Sigmoid colon (tissue), 4 donors: ENCODE results near the gene NDRG4.

Source experiments
- CTCF ChIP-seq, 4 experiments: fragments of 450-650 bp in 3 of 4; fragments of 200-600 bp in 1 of 4; IDR thresholded peaks; one replicate each; pipeline ENCODE4 v1.5.1; 2016 to 2019; ENCODE audit warnings: antibody characterized with exemption in 4 of 4, mild to moderate bottlenecking in 3 of 4, moderate library complexity in 2 of 4
- EP300 ChIP-seq, 4 donors: sonication (generic); formaldehyde crosslinking; IDR thresholded peaks; one replicate each; pipeline ENCODE4 v1.6.1; 2017; ENCODE audit warnings: antibody characterized with exemption in 4 of 4

GRCh38 chr16:58537124-58537906 lies 37.4 kb downstream of the NDRG4 start:
- TF ChIP-seq CTCF (IDR thresholded peaks at IDR 0.05) (no peak), EP300 (IDR thresholded peaks at IDR 0.05) (no peak)
